Upper lobe of left lung (tissue), 4 donors: ENCODE measurements around the gene FTO.

Source experiments
- CTCF ChIP-seq, 6 experiments: fragments of 450-650 bp in 4 of 6; fragments of 200-600 bp in 2 of 6; sonication (generic) in 2 of 6; IDR thresholded peaks; one replicate each; pipeline ENCODE4 v1.5.1; 2016 to 2019; ENCODE audit warnings: antibody characterized with exemption in 6 of 6
- POLR2A ChIP-seq, 4 donors: fragments of 450-650 bp; IDR thresholded peaks; one replicate each; pipeline ENCODE4 v1.5.1; 2016 to 2017; ENCODE audit warnings: antibody characterized with exemption in 4 of 4, mild to moderate bottlenecking in 2 of 4
- POLR2AphosphoS5 ChIP-seq, 2 donors: sonication (generic); formaldehyde crosslinking; IDR thresholded peaks; one replicate each; pipeline ENCODE4 v1.5.1; 2017; ENCODE audit warnings: antibody characterized with exemption in 2 of 2

GRCh38 chr16:54118846-54119245 is 414.9 kb downstream of the FTO start:
- TF ChIP-seq CTCF (IDR thresholded peaks at IDR 0.05) (no peak), POLR2AphosphoS5 (IDR thresholded peaks at IDR 0.05) (no peak), POLR2A (IDR thresholded peaks at IDR 0.05) (no peak)
